ENCODE data around the gene HDAC5. TPM values are rescaled to one million over a fixed set of nuclear protein-coding genes. Genes with fewer than 3 reads are reported as not detected.
A peak's percentile ranks its signal among the peaks of the same experiment; 100 is the strongest.
"Not testable (repeated sequence)": the region's sequence is repeated elsewhere in the genome, so short reads cannot be mapped to it uniquely, and the experiment has no call there.

The HDAC5 gene
- total RNA-seq, 1 donor from 2014 or later = 67.5 TPM

- ATAC-seq = peak; percentile 80
- intact Hi-C loops (cut with DNase I) = no loop called here
- DNase-seq (ENCODE audit: missing footprints) = peak; percentile 81
Observed at GRCh38 chr17:44137891-44138709, 14.7 kb upstream of the HDAC5 start.

- ATAC-seq = no peak
- intact Hi-C loops (cut with DNase I) = no loop called here
- DNase-seq (ENCODE audit: missing footprints) = peak; percentile 33
Observed at GRCh38 chr17:44134752-44135568, 11.5 kb upstream of the HDAC5 start.

GRCh38 chr17:44133918-44134476 lies 10.6 kb upstream of the HDAC5 start:
- DNase-seq (ENCODE audit: missing footprints) (peak; percentile 22), ATAC-seq (no peak)
- intact Hi-C loops (cut with DNase I) = no loop called here

- intact Hi-C loops (cut with DNase I) = no loop called here
- DNase-seq (ENCODE audit: missing footprints) (no peak), ATAC-seq (no peak)
Observed at GRCh38 chr17:44132275-44132821, 8.9 kb upstream of the HDAC5 start.

- ATAC-seq; intact Hi-C loops (cut with DNase I): not testable (repeated sequence)
- DNase-seq (ENCODE audit: missing footprints) = peak; percentile 4
Observed at GRCh38 chr17:44131372-44131771, 7.9 kb upstream of the HDAC5 start.

- intact Hi-C loops (cut with DNase I) = no loop called here
- ATAC-seq = no peak
Observed at GRCh38 chr17:44130693-44131349, 7.4 kb upstream of the HDAC5 start.

GRCh38 chr17:44128383-44128782 lies 4.9 kb upstream of the HDAC5 start:
- intact Hi-C loops (cut with DNase I) = loop anchor here (10.0 kb wide), 1 partner anchor 46 kb away; the partner anchor contains the start of gene ASB16
- ATAC-seq = no peak
- DNase-seq (ENCODE audit: missing footprints) = no peak

More at GRCh38 chr17:44130693-44131349, 7.4 kb upstream of the HDAC5 start:
- no peak for DNase-seq (ENCODE audit: missing footprints)

GRCh38 chr17:44124118-44124438 lies 637 bp upstream of the HDAC5 start:
- ATAC-seq (no peak), DNase-seq (ENCODE audit: missing footprints) (no peak)
- intact Hi-C loops (cut with DNase I) = loop anchor here (5.0 to 10.0 kb wide), 2 partner anchors 51 to 112 kb away; partner anchors contain the start of genes ASB16 and TMEM101

- intact Hi-C loops (cut with DNase I) = loop anchor here (2.0 to 10.0 kb wide), 3 partner anchors 52 to 111 kb away; partner anchors contain the start of genes ASB16, G6PC3 and TMEM101
- DNase-seq (ENCODE audit: missing footprints) (no peak), ATAC-seq (no peak)
Observed at GRCh38 chr17:44122816-44123355, 555 bp downstream of the HDAC5 start.

GRCh38 chr17:44121997-44122815 lies 1.2 kb downstream of the HDAC5 start:
- ATAC-seq = no peak

GRCh38 chr17:44120851-44121605 lies 2.4 kb downstream of the HDAC5 start:
- DNase-seq (ENCODE audit: missing footprints) (no peak), ATAC-seq (no peak)
- intact Hi-C loops (cut with DNase I) = loop anchor here (5.0 to 10.0 kb wide), 2 partner anchors 54 to 109 kb away; partner anchors contain the start of genes ASB16 and TMEM101

More at GRCh38 chr17:44121997-44122815, 1.2 kb downstream of the HDAC5 start:
- intact Hi-C loops (cut with DNase I) = loop anchor here (2.0 to 10.0 kb wide), 3 partner anchors 51 to 110 kb away; partner anchors contain the start of genes ASB16, G6PC3 and TMEM101
- DNase-seq (ENCODE audit: missing footprints) = no peak

GRCh38 chr17:44120281-44120680 lies 3.2 kb downstream of the HDAC5 start:
- not testable (repeated sequence) for ATAC-seq; DNase-seq (ENCODE audit: missing footprints)
- intact Hi-C loops (cut with DNase I) = loop anchor here (5.0 to 10.0 kb wide), 2 partner anchors 55 to 108 kb away; partner anchors contain the start of genes ASB16 and TMEM101

- ATAC-seq (no peak), DNase-seq (ENCODE audit: missing footprints) (no peak)
- intact Hi-C loops (cut with DNase I) = loop anchor here (5.0 to 10.0 kb wide), 2 partner anchors 55 to 107 kb away; partner anchors contain the start of genes ASB16 and TMEM101
Observed at GRCh38 chr17:44119798-44120197, 3.6 kb downstream of the HDAC5 start.

GRCh38 chr17:44119062-44119461 lies 4.4 kb downstream of the HDAC5 start:
- DNase-seq (ENCODE audit: missing footprints) (no peak), ATAC-seq (no peak)
- intact Hi-C loops (cut with DNase I) = no loop called here

- intact Hi-C loops (cut with DNase I) = no loop called here
Observed at GRCh38 chr17:44118427-44119050, 4.9 kb downstream of the HDAC5 start.

GRCh38 chr17:44117351-44117750 lies 6.1 kb downstream of the HDAC5 start:
- intact Hi-C loops (cut with DNase I) = no loop called here
- no peak for DNase-seq (ENCODE audit: missing footprints)
- ATAC-seq = no peak

More at GRCh38 chr17:44118427-44119050, 4.9 kb downstream of the HDAC5 start:
- DNase-seq (ENCODE audit: missing footprints) (no peak), ATAC-seq (no peak)
